Tibial artery (tissue), 4 donors: Measurements from ENCODE around the gene ARSI.

Experiments used
- DNase-seq, 2 donors: peaks; one replicate each; pipeline ENCODE4 v3.0.0-alpha.2; 2019
- H3K27ac ChIP-seq, 2 donors: fragments of 200-600 bp; sonication (generic) in 1 of 2; 1 replicate in 1 of 2; 2 replicates in 1 of 2; pipeline ENCODE4 v1.5.1; 2018 to 2019; ENCODE audit warnings: mild to moderate bottlenecking in 1 of 2
- H3K27me3 ChIP-seq, 2 donors: fragments of 200-600 bp; sonication (generic) in 1 of 2; one replicate each; pipeline versions ENCODE4 v1.5.1 to v1.6.0; 2016 to 2019
- H3K36me3 ChIP-seq, 3 donors: fragments of 200-600 bp; sonication (generic) in 2 of 3; one replicate each; pipeline ENCODE4 v1.5.1; 2016 to 2019; ENCODE audit warnings: mild to moderate bottlenecking in 2 of 3
- H3K4me1 ChIP-seq, 4 donors: fragments of 200-600 bp; sonication (generic) in 2 of 4; 1 replicate in 3 of 4; 2 replicates in 1 of 4; pipeline ENCODE4 v1.5.1; 2016 to 2019
- H3K4me3 ChIP-seq, 2 donors: fragments of 200-600 bp; sonication (generic) in 1 of 2; 1 replicate in 1 of 2; 2 replicates in 1 of 2; pipeline ENCODE4 v1.5.1; 2018 to 2019; ENCODE audit warnings: mild to moderate bottlenecking in 2 of 2
- H3K9me3 ChIP-seq, 3 donors: fragments of 200-600 bp; sonication (generic) in 1 of 3; one replicate each; pipeline ENCODE4 v1.5.1; 2016 to 2019
- intact Hi-C: fragments of 100-400 bp; cut with DNase I; formaldehyde crosslinking; loops from one replicate; pipeline ENCODE4 v1.15.0; 2023; ENCODE audit warnings: low total_unique reads
- TF ChIP-seq, protein P1 (sequence below), 2 experiments: fragments of 200-600 bp in 1 of 2; fragments of 450-650 bp in 1 of 2; IDR thresholded peaks; one replicate each; pipeline ENCODE4 v1.5.1; 2017 to 2019; ENCODE audit warnings: antibody characterized with exemption in 2 of 2, mild to moderate bottlenecking in 1 of 2, moderate library complexity in 1 of 2

The ARSI gene

DNA sequence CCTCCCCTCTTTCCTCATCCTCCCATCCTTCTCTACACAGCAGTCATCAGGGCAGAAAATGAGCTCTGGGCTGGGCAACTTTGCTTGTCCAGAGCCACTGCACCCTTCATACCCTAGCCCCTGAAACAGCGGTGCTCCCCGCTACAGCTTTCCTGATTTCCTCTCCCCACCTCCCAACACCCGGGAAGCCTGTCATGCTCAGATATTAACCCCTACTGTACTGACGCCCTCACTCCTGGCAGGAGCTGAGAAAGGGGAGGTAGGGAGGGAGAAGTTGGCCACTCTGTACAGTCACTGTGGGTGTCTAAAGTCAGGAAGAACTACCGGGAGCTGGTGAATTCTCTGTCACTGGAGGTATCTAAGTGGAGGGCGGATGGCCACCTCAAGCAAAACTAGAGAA, 13.9 kb downstream of the ARSI start:
- no peaks in the 10 kb centered on the region for H3K36me3 ChIP-seq
- DNase-seq: no peak
- intact Hi-C loops: no loop called here
- H3K4me3 ChIP-seq: no peak overlapping the region
- TF ChIP-seq, protein P1, sequence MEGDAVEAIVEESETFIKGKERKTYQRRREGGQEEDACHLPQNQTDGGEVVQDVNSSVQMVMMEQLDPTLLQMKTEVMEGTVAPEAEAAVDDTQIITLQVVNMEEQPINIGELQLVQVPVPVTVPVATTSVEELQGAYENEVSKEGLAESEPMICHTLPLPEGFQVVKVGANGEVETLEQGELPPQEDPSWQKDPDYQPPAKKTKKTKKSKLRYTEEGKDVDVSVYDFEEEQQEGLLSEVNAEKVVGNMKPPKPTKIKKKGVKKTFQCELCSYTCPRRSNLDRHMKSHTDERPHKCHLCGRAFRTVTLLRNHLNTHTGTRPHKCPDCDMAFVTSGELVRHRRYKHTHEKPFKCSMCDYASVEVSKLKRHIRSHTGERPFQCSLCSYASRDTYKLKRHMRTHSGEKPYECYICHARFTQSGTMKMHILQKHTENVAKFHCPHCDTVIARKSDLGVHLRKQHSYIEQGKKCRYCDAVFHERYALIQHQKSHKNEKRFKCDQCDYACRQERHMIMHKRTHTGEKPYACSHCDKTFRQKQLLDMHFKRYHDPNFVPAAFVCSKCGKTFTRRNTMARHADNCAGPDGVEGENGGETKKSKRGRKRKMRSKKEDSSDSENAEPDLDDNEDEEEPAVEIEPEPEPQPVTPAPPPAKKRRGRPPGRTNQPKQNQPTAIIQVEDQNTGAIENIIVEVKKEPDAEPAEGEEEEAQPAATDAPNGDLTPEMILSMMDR (IDR thresholded peaks at IDR 0.05): no peak
- peaks cover 0 to 10% of the 10 kb centered on the region in 2 donors for H3K27me3 ChIP-seq
- H3K4me1 ChIP-seq: no peaks in the 10 kb centered on the region
- H3K9me3 ChIP-seq: no peaks in the 10 kb centered on the region
- H3K27ac ChIP-seq: no peak overlapping the region

DNA sequence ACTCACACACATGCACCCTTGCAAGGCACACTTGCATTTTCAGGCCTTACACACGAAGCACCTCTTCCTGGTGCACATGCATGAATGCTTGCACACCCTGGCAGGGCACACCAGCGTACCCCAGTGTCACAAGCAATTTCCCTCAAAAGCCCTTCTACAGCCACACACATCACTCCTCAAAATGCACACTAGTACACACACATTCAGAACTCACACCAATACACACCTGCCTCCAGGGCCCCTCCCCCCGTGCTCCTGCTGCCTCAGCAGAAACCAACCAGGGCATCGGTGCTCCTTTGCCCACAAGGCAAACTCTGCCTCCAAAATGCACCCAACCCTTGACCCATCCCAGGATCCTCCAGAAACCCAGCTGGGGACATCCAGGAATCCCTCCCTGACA, 14.3 kb downstream of the ARSI start:
- no peak overlapping the region for H3K27ac ChIP-seq
- H3K27me3 ChIP-seq: peaks cover 0 to 10% of the 10 kb centered on the region in 2 donors
- intact Hi-C loops: no loop called here

DNA sequence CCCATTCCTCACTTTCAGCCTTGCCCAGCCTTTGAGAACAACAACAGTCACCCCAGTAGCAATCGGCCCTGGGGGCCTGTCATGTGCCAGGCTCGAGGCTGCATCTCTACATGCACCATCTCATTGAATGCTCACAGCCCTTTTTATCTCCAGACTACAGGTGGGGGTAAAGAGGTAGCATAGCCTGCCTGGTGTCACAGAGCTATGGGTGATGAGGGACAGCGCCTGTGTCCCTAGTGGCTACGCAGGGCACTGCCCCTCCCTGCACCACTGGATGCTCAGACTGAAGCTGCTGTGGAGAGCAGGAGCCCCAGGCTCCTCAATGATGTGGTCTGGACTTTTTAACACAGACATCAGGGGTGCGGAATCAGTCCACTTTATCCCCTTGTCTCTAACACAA, 15.9 kb downstream of the ARSI start:
- intact Hi-C loops: no loop called here
- no peak overlapping the region for H3K4me3 ChIP-seq
- H3K9me3 ChIP-seq: no peaks in the 10 kb centered on the region
- TF ChIP-seq, protein P1 (IDR thresholded peaks at IDR 0.05): no peak
- H3K36me3 ChIP-seq: no peaks in the 10 kb centered on the region
- peaks cover 0 to 10% of the 10 kb centered on the region in 2 donors for H3K27me3 ChIP-seq
- DNase-seq: no peak
- H3K4me1 ChIP-seq: no peaks in the 10 kb centered on the region
- H3K27ac ChIP-seq: no peak overlapping the region

More for the DNA sequence above, 14.3 kb downstream of the ARSI start:
- Histone ChIP-seq H3K4me3 (no peak overlapping the region), H3K36me3 (no peaks in the 10 kb centered on the region), H3K4me1 (no peaks in the 10 kb centered on the region), H3K9me3 (no peaks in the 10 kb centered on the region)
- no peak for DNase-seq
- TF ChIP-seq, protein P1 (IDR thresholded peaks at IDR 0.05): no peak

DNA sequence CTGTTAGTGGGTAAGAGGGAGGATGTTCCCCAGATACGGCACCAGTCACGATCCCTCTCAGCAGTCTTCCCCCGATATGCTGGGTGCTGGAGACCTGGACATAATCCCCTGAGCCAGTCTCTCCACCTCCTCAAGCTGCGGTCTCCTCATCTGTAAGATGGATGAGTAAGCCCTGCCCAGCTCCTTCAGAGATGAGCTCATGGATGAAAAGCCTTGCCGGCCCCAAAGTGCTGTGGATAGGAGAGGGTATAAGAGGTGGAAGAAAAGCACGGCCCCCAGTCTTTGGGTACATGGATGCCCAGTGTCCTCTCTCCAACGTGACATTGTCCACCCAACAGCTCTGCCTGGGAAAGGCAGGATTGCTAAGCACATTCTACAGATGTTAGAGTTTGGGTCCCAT, 17.6 kb downstream of the ARSI start:
- TF ChIP-seq, protein P1 (IDR thresholded peaks at IDR 0.05): no peak
- H3K4me3 ChIP-seq: no peak overlapping the region
- intact Hi-C loops: no loop called here
- no peak overlapping the region for H3K27ac ChIP-seq
- no peaks in the 10 kb centered on the region for H3K4me1 ChIP-seq
- DNase-seq: no peak
- H3K27me3 ChIP-seq: peaks cover 0 to 7% of the 10 kb centered on the region in 2 donors
- H3K9me3 ChIP-seq: no peaks in the 10 kb centered on the region
- no peaks in the 10 kb centered on the region for H3K36me3 ChIP-seq

DNA sequence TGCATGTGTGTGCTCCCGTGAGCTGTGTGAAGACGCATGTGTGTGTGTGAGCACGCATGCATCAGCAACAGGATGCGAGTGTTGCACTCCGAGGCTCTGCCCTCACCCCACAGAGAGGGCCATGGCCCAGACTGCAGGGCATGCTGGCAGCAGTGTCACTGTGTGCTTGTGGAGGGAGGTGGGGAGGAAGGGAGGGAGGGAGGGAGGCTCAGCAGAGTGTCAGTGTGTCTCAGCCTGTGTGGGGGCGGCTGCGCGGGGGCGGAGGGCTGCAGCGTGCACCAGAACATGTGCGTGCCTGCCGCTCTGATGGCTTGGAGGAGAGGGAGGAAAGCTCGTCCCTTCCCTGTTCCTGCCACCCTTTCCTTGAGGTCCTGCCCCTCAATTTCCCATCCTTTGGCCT, 18.4 kb downstream of the ARSI start:
- H3K4me3 ChIP-seq: no peak overlapping the region
- H3K9me3 ChIP-seq: no peaks in the 10 kb centered on the region
- no peaks in the 10 kb centered on the region for H3K36me3 ChIP-seq
- TF ChIP-seq, protein P1 (IDR thresholded peaks at IDR 0.05): no peak
- H3K27ac ChIP-seq: no peak overlapping the region
- H3K4me1 ChIP-seq: no peaks in the 10 kb centered on the region
- DNase-seq: no peak
- intact Hi-C loops: no loop called here
- H3K27me3 ChIP-seq: peaks cover 0 to 3% of the 10 kb centered on the region in 2 donors

DNA sequence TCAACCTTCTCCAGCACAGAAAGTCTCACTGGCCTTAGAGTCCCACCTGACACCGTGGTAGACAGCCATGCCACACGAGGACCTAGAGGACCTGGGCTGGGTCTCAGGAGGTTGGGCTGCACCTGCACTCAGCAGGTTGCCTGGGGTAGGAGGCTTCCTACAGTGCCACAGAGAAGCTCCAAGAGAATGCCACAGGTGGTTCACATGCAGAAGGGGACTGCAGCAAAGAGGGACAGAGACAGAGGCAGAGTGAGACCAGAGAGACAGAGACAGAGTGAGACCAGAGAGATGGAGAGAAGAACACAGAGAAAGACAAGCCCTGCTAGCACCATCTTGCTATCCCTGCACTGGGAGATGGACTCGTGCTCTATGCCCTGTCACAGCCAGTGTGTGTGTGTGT, 18.8 kb downstream of the ARSI start:
- Histone ChIP-seq H3K36me3 (no peaks in the 10 kb centered on the region), H3K9me3 (no peaks in the 10 kb centered on the region), H3K4me1 (no peaks in the 10 kb centered on the region), H3K27me3 (peaks cover 0 to 3% of the 10 kb centered on the region in 2 donors), H3K4me3 (no peak overlapping the region), H3K27ac (no peak overlapping the region)
- intact Hi-C loops: no loop called here
- no peak for DNase-seq
- TF ChIP-seq, protein P1 (IDR thresholded peaks at IDR 0.05): no peak
